CD8-positive, alpha-beta memory T cell (primary cell): ENCODE data around the gene TTC31. TPM values are rescaled to one million over a fixed set of nuclear protein-coding genes. Genes with fewer than 3 reads are reported as not detected.
A peak's percentile ranks its signal among the peaks of the same experiment; 100 is the strongest.
"Not testable (repeated sequence)": the region's sequence is repeated elsewhere in the genome, so short reads cannot be mapped to it uniquely, and the experiment has no call there.

Experiments used
- CTCF ChIA-PET: fragments of 350-600 bp; sonication (Branson Sonifier 250); formaldehyde crosslinking; loops from one replicate; lab custom pipeline; 2021; ENCODE audit warnings: antibody characterized with exemption; lab: Charles Lee
- POLR2A ChIA-PET: fragments of 350-600 bp; sonication (Branson Sonifier 250); formaldehyde crosslinking; loops from one replicate; lab custom pipeline; 2021; ENCODE audit warnings: antibody characterized with exemption; lab: Charles Lee
- DNase-seq, 5 donors: peaks; one replicate each; pipeline versions ENCODE4 v3.0.0 to v3.0.0-alpha.2; 2020 to 2022; ENCODE audit warnings: mixed read lengths in 1 of 5
- H3K27ac ChIP-seq: one replicate; pipeline ENCODE4 v1.7.0; 2013; ENCODE audit warnings: low read depth, mild to moderate bottlenecking, low read length, moderate library complexity
- H3K27me3 ChIP-seq: 2 replicates; pipeline ENCODE4 v1.7.0; 2013; ENCODE audit warnings: low read length, mild to moderate bottlenecking; ENCODE audit not compliant: insufficient read depth, poor library complexity, severe bottlenecking
- H3K36me3 ChIP-seq: 2 replicates; pipeline ENCODE4 v1.7.0; 2013; ENCODE audit warnings: mild to moderate bottlenecking, low read length, moderate library complexity; ENCODE audit not compliant: insufficient read depth
- H3K4me1 ChIP-seq: 2 replicates; pipeline ENCODE4 v1.7.0; 2013; ENCODE audit warnings: mild to moderate bottlenecking, low read length, moderate library complexity; ENCODE audit not compliant: insufficient read depth
- H3K4me3 ChIP-seq: 2 replicates; pipeline ENCODE4 v1.7.0; 2013; ENCODE audit warnings: mild to moderate bottlenecking, low read length
- H3K9me3 ChIP-seq: 2 replicates; pipeline ENCODE4 v1.7.0; 2013; ENCODE audit warnings: mild to moderate bottlenecking, low read length
- H3K27ac Mint-ChIP-seq, 8 donors: one replicate each; pipeline ENCODE4 v1.8.0; 2020 to 2021; ENCODE audit warnings: mixed read lengths in 8 of 8, mild to moderate bottlenecking in 6 of 8, inconsistent platforms in 3 of 8, moderate library complexity in 3 of 8
- H3K27me3 Mint-ChIP-seq, 2 donors: one replicate each; pipeline ENCODE4 v1.8.0; 2020 to 2021; ENCODE audit warnings: mixed read lengths in 2 of 2, mild to moderate bottlenecking in 1 of 2, moderate library complexity in 1 of 2
- H3K36me3 Mint-ChIP-seq, 3 donors: one replicate each; pipeline ENCODE4 v1.8.0; 2020 to 2021; ENCODE audit warnings: mixed read lengths in 3 of 3, inconsistent platforms in 1 of 3, mild to moderate bottlenecking in 1 of 3
- H3K4me1 Mint-ChIP-seq, 3 donors: one replicate each; pipeline ENCODE4 v1.8.0; 2020 to 2021; ENCODE audit warnings: mixed read lengths in 3 of 3, inconsistent platforms in 1 of 3, mild to moderate bottlenecking in 1 of 3
- H3K4me3 Mint-ChIP-seq, 7 donors: one replicate each; pipeline ENCODE4 v1.8.0; 2020 to 2021; ENCODE audit warnings: mixed read lengths in 7 of 7, mild to moderate bottlenecking in 6 of 7, moderate library complexity in 4 of 7, inconsistent platforms in 2 of 7
- H3K9me3 Mint-ChIP-seq, 5 donors: one replicate each; pipeline ENCODE4 v1.8.0; 2020 to 2022; ENCODE audit warnings: mixed read lengths in 5 of 5, mild to moderate bottlenecking in 3 of 5, moderate library complexity in 2 of 5, inconsistent platforms in 1 of 5
- polyA plus RNA-seq: library from polyadenylated mRNA; unstranded; fragments of 300-500 nt; fragmentation: Illumina TruSeq; gene quantifications from one replicate; pipeline ENCODE4 v1.2.3, GENCODE V29; 2021
- total RNA-seq, 2 experiments: library from RNA; stranded (reverse); gene quantifications; one replicate each; pipeline ENCODE4 v1.2.3, GENCODE V29; 2021

The TTC31 gene
- total and polyA plus RNA-seq, 3 experiments from 2014 or later, result 20.5 to 28.0 (median 26.4) TPM

GRCh38 chr2:74481431-74481830 lies 1.4 kb upstream of the TTC31 start:
- Mint-ChIP-seq H3K9me3 (no peaks in the 10 kb centered on the region), H3K27me3 (no peaks in the 10 kb centered on the region), H3K4me3 (peak overlapping the region; percentile 98 to 100 (median 100)), H3K36me3 (peaks cover 0 to 51% (median 7%) of the 10 kb centered on the region in 3 donors), H3K27ac (peak overlapping the region in 1 of 8 donors; percentile 43), H3K4me1 (peaks cover 32 to 52% (median 45%) of the 10 kb centered on the region in 3 donors)
- Histone ChIP-seq H3K4me3 (peak overlapping the region; percentile 99), H3K9me3 (no peaks in the 10 kb centered on the region), H3K27ac (peak overlapping the region; percentile 89), H3K4me1 (peaks cover 25% of the 10 kb centered on the region), H3K36me3 (peaks cover 10% of the 10 kb centered on the region), H3K27me3 (no peaks in the 10 kb centered on the region)
- ChIA-PET POLR2A (interaction anchor here (0.5 to 3.9 kb wide), 8 partner anchors 9 to 50 kb away, joined by 3 to 56 read pairs (median 8); partner anchors contain the start of genes INO80B, MOGS, MRPL53 and WBP1), CTCF (interaction anchor here (0.8 to 5.6 kb wide), 11 partner anchors 8 to 105 kb away, joined by 3 to 83 read pairs (median 16); partner anchors contain the start of genes AUP1, HTRA2, INO80B and MOGS)
- no peak for DNase-seq

- peak overlapping the region; percentile 98 to 100 (median 100) for H3K4me3 Mint-ChIP-seq
- DNase-seq, result peak in 3 of 5 donors; percentile 42 to 70 (median 44)
- Histone ChIP-seq H3K27me3 (no peaks in the 10 kb centered on the region), H3K36me3 (peaks cover 11% of the 10 kb centered on the region), H3K4me3 (peak overlapping the region; percentile 99), H3K9me3 (no peaks in the 10 kb centered on the region), H3K27ac (peak overlapping the region; percentile 89), H3K4me1 (peaks cover 25% of the 10 kb centered on the region)
- H3K4me1 Mint-ChIP-seq, result peaks cover 32 to 56% (median 45%) of the 10 kb centered on the region in 3 donors
- ChIA-PET CTCF (interaction anchor here (0.6 to 5.6 kb wide), 22 partner anchors 9 to 233 kb away, joined by 3 to 83 read pairs (median 7); partner anchors contain the start of genes AUP1, DQX1, HTRA2 and INO80B), POLR2A (interaction anchor here (0.5 to 3.9 kb wide), 10 partner anchors 10 to 49 kb away, joined by 3 to 56 read pairs (median 8); partner anchors contain the start of genes AUP1, DQX1, HTRA2 and INO80B)
- H3K27me3 Mint-ChIP-seq, result no peaks in the 10 kb centered on the region
- H3K9me3 Mint-ChIP-seq, result no peaks in the 10 kb centered on the region
- H3K36me3 Mint-ChIP-seq, result peaks cover 0 to 54% (median 9%) of the 10 kb centered on the region in 3 donors
- peak overlapping the region; percentile 95 to 100 (median 100) for H3K27ac Mint-ChIP-seq
Measured at GRCh38 chr2:74481961-74482800, 700 bp upstream of the TTC31 start.

GRCh38 chr2:74483675-74484164 lies 839 bp downstream of the TTC31 start:
- not testable (repeated sequence) for H3K27me3 ChIP-seq, H3K9me3 Mint-ChIP-seq, H3K9me3 ChIP-seq, H3K27me3 Mint-ChIP-seq, DNase-seq
- POLR2A ChIA-PET, result interaction anchor here (0.8 to 3.9 kb wide), 4 partner anchors 11 to 48 kb away, joined by 3 to 56 read pairs (median 33); partner anchors contain the start of genes INO80B, MRPL53 and WBP1
- CTCF ChIA-PET, result interaction anchor here (0.9 to 5.6 kb wide), 18 partner anchors 8 to 232 kb away, joined by 3 to 83 read pairs (median 8); partner anchors contain the start of genes AUP1, HTRA2, INO80B and LBX2
- peak overlapping the region; percentile 3 to 100 (median 100) for H3K27ac Mint-ChIP-seq
- Histone ChIP-seq H3K4me1 (peaks cover 25% of the 10 kb centered on the region), H3K27ac (peak overlapping the region; percentile 89), H3K4me3 (peak overlapping the region; percentile 99), H3K36me3 (peaks cover 18% of the 10 kb centered on the region)
- peak overlapping the region; percentile 98 to 100 (median 100) for H3K4me3 Mint-ChIP-seq
- H3K36me3 Mint-ChIP-seq, result peaks cover 0 to 55% (median 9%) of the 10 kb centered on the region in 3 donors
- peaks cover 32 to 56% (median 45%) of the 10 kb centered on the region in 3 donors for H3K4me1 Mint-ChIP-seq

DNA sequence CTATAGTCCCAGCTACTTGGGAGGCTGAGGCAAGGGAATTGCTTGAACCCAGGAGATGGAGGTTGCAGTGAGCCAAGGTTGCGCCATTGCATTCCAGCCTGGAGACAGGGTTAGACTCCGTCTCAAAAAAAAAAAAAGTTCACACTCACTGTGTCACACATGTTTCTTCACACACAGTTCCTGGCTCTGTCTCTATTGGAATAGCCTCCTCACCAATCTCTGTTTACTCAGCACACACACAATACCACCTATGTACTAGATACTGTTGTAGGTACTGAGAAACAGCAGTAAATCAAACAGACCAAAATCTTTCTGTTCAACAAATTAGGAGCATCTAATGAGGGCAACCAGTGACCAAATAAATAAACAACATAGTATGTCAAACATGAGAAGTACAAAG lies 3.3 kb downstream of the TTC31 start:
- no peak overlapping the region for H3K27ac ChIP-seq
- no peaks in the 10 kb centered on the region for H3K9me3 Mint-ChIP-seq
- H3K27me3 ChIP-seq, result no peaks in the 10 kb centered on the region
- H3K36me3 ChIP-seq, result peaks cover 20% of the 10 kb centered on the region
- peaks cover 4 to 61% (median 11%) of the 10 kb centered on the region in 3 donors for H3K36me3 Mint-ChIP-seq
- H3K4me1 ChIP-seq, result peaks cover 16% of the 10 kb centered on the region
- ChIA-PET POLR2A (no interaction called here), CTCF (no interaction called here)
- DNase-seq, result no peak
- H3K4me1 Mint-ChIP-seq, result peaks cover 20 to 39% (median 28%) of the 10 kb centered on the region in 3 donors
- H3K4me3 ChIP-seq, result no peak overlapping the region
- no peaks in the 10 kb centered on the region for H3K27me3 Mint-ChIP-seq
- H3K27ac Mint-ChIP-seq, result no peak overlapping the region
- no peaks in the 10 kb centered on the region for H3K9me3 ChIP-seq
- H3K4me3 Mint-ChIP-seq, result peak overlapping the region in 1 of 7 donors; percentile 10

- Mint-ChIP-seq H3K4me1 (peaks cover 4 to 15% (median 10%) of the 10 kb centered on the region in 3 donors), H3K36me3 (peaks cover 7 to 76% (median 21%) of the 10 kb centered on the region in 3 donors), H3K9me3 (no peaks in the 10 kb centered on the region), H3K27ac (no peak overlapping the region), H3K27me3 (no peaks in the 10 kb centered on the region), H3K4me3 (no peak overlapping the region)
- no peaks in the 10 kb centered on the region for H3K9me3 ChIP-seq
- no peaks in the 10 kb centered on the region for H3K27me3 ChIP-seq
- POLR2A ChIA-PET, result interaction anchor here (0.6 kb wide), 2 partner anchors 11 to 37 kb away, joined by 3 to 4 read pairs; no protein-coding TSS in a partner anchor
- CTCF ChIA-PET, result interaction anchor here (1.1 to 1.3 kb wide), 3 partner anchors 12 to 43 kb away, joined by 3 to 4 read pairs (median 4); no protein-coding TSS in a partner anchor
- H3K36me3 ChIP-seq, result peaks cover 35% of the 10 kb centered on the region
- H3K27ac ChIP-seq, result no peak overlapping the region
- no peak overlapping the region for H3K4me3 ChIP-seq
- no peaks in the 10 kb centered on the region for H3K4me1 ChIP-seq
- DNase-seq, result no peak
Measured at GRCh38 chr2:74488643-74489481, 6.0 kb downstream of the TTC31 start.

DNA sequence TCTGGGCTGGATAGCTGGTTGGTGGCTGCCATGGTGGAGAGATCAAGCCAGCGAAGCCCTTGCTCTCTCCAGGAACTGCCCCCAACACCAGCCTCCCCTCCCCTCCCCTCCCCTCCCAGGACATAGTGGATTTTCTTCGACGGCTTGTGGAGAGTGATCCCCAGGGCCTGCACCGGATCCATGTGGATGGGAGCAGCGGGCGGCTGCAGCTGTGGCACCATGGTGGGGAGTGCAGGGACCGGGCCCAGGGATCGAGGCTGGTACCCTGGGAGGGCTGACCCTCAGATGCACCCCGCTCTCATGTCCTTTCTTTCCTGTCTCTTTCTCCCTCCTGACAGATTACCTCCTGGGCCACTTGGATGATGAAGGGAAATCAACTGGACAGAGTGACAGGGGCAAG lies 7.0 kb downstream of the TTC31 start:
- CTCF ChIA-PET, result interaction anchor here (1.1 to 1.3 kb wide), 3 partner anchors 10 to 55 kb away, joined by 3 to 4 read pairs (median 3); no protein-coding TSS in a partner anchor
- H3K4me3 ChIP-seq, result no peak overlapping the region
- no peaks in the 10 kb centered on the region for H3K9me3 Mint-ChIP-seq
- no peaks in the 10 kb centered on the region for H3K4me1 ChIP-seq
- H3K27me3 Mint-ChIP-seq, result no peaks in the 10 kb centered on the region
- H3K27me3 ChIP-seq, result no peaks in the 10 kb centered on the region
- H3K4me1 Mint-ChIP-seq, result peaks cover 2 to 10% (median 4%) of the 10 kb centered on the region in 3 donors
- H3K4me3 Mint-ChIP-seq, result no peak overlapping the region
- POLR2A ChIA-PET, result interaction anchor here (0.6 kb wide), 1 partner anchor 29 kb away, joined by 7 read pairs; no protein-coding TSS in a partner anchor
- no peak overlapping the region for H3K27ac Mint-ChIP-seq
- peaks cover 35% of the 10 kb centered on the region for H3K36me3 ChIP-seq
- H3K27ac ChIP-seq, result no peak overlapping the region
- no peaks in the 10 kb centered on the region for H3K9me3 ChIP-seq
- DNase-seq, result no peak
- peaks cover 7 to 80% (median 20%) of the 10 kb centered on the region in 3 donors for H3K36me3 Mint-ChIP-seq
